ENCODE measurements around the gene CAP2. TPM values are rescaled to one million over a fixed set of nuclear protein-coding genes. Genes with fewer than 3 reads are reported as not detected.

Gene CAP2
- total RNA-seq, 1 experiment from 2014 or later: 37.0 TPM

- ATAC-seq (no peak), DNase-seq (ENCODE audit: low read depth, low spot score) (no peak)
- Histone ChIP-seq H3K27me3 (ENCODE audit: control insufficient read depth, insufficient read depth, low read length) (no peaks in the 10 kb centered on the region), H3K4me3 (ENCODE audit: low read depth in 2 of 2, low read length in 2 of 2) (no peak overlapping the region), H3K4me1 (ENCODE audit: control insufficient read depth, insufficient read depth, low read length) (no peaks in the 10 kb centered on the region), H3K36me3 (ENCODE audit: control insufficient read depth, insufficient read depth, low read length) (no peaks in the 10 kb centered on the region), H3K9me3 (ENCODE audit: control insufficient read depth, insufficient read depth, low read depth, low read length) (no peaks in the 10 kb centered on the region), H3K27ac (ENCODE audit: low read length) (no peak overlapping the region)
- BruUV-seq (replicated peaks): no TSS peak
- in situ Hi-C loops (cut with HindIII; ENCODE audit: low pct_unique_long_range_greater_than_20kb, low sequenced_read_pairs) (no loop called here), intact Hi-C loops (cut with micrococcal nuclease; ENCODE audit: unreplicated experiment) (no loop called here)
- POLR2A ChIA-PET: no interaction called here
- TF ChIP-seq POLR2AphosphoS5 (IDR thresholded peaks at IDR 0.05; ENCODE audit: low read depth, low read length) (no peak), REST (IDR thresholded peaks at IDR 0.05; ENCODE audit: insufficient read depth in 1 of 2, low read depth in 2 of 2, low read length in 1 of 2) (no peak), TCF7L2 (IDR thresholded peaks at IDR 0.05; ENCODE audit: low read depth, low read length) (no peak), SIN3A (IDR thresholded peaks at IDR 0.05; ENCODE audit: borderline replicate concordance, insufficient read depth, low read depth, low read length) (no peak)
- TF ChIP-seq, protein P1, sequence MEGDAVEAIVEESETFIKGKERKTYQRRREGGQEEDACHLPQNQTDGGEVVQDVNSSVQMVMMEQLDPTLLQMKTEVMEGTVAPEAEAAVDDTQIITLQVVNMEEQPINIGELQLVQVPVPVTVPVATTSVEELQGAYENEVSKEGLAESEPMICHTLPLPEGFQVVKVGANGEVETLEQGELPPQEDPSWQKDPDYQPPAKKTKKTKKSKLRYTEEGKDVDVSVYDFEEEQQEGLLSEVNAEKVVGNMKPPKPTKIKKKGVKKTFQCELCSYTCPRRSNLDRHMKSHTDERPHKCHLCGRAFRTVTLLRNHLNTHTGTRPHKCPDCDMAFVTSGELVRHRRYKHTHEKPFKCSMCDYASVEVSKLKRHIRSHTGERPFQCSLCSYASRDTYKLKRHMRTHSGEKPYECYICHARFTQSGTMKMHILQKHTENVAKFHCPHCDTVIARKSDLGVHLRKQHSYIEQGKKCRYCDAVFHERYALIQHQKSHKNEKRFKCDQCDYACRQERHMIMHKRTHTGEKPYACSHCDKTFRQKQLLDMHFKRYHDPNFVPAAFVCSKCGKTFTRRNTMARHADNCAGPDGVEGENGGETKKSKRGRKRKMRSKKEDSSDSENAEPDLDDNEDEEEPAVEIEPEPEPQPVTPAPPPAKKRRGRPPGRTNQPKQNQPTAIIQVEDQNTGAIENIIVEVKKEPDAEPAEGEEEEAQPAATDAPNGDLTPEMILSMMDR (IDR thresholded peaks at IDR 0.05): no peak
- CTCF ChIA-PET: no interaction called here
These were observed 11.8 kb upstream of the CAP2 start for GRCh38 chr6:17381424-17382147.

DNA sequence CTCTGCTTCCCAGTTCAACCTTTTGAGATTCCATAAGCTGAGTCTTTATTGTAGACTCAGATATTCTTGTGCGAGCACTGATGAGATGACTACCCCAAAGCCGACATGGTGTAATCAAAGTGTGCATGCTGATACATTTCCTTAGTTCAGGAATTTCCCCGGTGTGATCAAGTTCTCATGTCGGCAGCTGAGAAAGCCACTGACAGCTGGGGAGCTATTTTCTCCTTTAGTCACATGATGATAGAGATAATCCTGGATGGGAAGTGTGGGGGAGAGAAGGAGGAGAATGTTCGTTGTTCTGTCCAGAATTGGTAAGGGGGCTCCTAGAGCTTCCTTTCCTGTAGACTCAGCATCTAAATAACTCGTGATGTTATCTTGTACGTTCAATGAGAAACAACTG, 7.7 kb upstream of the CAP2 start:
- H3K27me3 ChIP-seq (ENCODE audit: control insufficient read depth, insufficient read depth, low read length): no peaks in the 10 kb centered on the region
- H3K9me3 ChIP-seq (ENCODE audit: control insufficient read depth, insufficient read depth, low read depth, low read length): no peaks in the 10 kb centered on the region
- in situ Hi-C loops (cut with HindIII; ENCODE audit: low pct_unique_long_range_greater_than_20kb, low sequenced_read_pairs): no loop called here
- no peaks in the 10 kb centered on the region for H3K4me1 ChIP-seq (ENCODE audit: control insufficient read depth, insufficient read depth, low read length)
- H3K36me3 ChIP-seq (ENCODE audit: control insufficient read depth, insufficient read depth, low read length): no peaks in the 10 kb centered on the region
- no peak overlapping the region for H3K27ac ChIP-seq (ENCODE audit: low read length)
- no peak overlapping the region for H3K4me3 ChIP-seq (ENCODE audit: low read depth in 2 of 2, low read length in 2 of 2)
- TF ChIP-seq, protein P1 (IDR thresholded peaks at IDR 0.05): no peak
- TF ChIP-seq REST (IDR thresholded peaks at IDR 0.05; ENCODE audit: insufficient read depth in 1 of 2, low read depth in 2 of 2, low read length in 1 of 2): no peak
- no peak for TF ChIP-seq POLR2AphosphoS5 (IDR thresholded peaks at IDR 0.05; ENCODE audit: low read depth, low read length)
- TF ChIP-seq TCF7L2 (IDR thresholded peaks at IDR 0.05; ENCODE audit: low read depth, low read length): no peak
- TF ChIP-seq SIN3A (IDR thresholded peaks at IDR 0.05; ENCODE audit: borderline replicate concordance, insufficient read depth, low read depth, low read length): no peak
- DNase-seq (ENCODE audit: low read depth, low spot score): no peak
- ATAC-seq: no peak
- ChIA-PET POLR2A (no interaction called here), CTCF (no interaction called here)
- intact Hi-C loops (cut with micrococcal nuclease; ENCODE audit: unreplicated experiment): no loop called here
- BruUV-seq (replicated peaks): no TSS peak
